Measurements from ENCODE around the gene NHLRC2.

GRCh38 chr10:113825791-113826190 is 28.7 kb upstream of the NHLRC2 start:
- no peak for TF ChIP-seq CTCF (IDR thresholded peaks at IDR 0.05; ENCODE audit: poor library complexity)
- TF ChIP-seq EZH2 (IDR thresholded peaks at IDR 0.05; ENCODE audit: borderline replicate concordance), result no peak
- TF ChIP-seq EZH2phosphoT487 (IDR thresholded peaks at IDR 0.05; ENCODE audit: low read depth, severe bottlenecking, unreplicated experiment), result peak; percentile 87

All from hepatocyte (in vitro differentiated cells).